Activated T-cell treated with anti-CD3 and anti-CD28 coated beads, Interleukin-2, amount 50 U/mL, for 48 hours (primary cell): Measurements from ENCODE around the gene FGD4.
"Not testable (repeated sequence)": the region's sequence is repeated elsewhere in the genome, so short reads cannot be mapped to it uniquely, and the experiment has no call there.

Source experiments
- DNase-seq, 2 experiments: peaks; one replicate each; pipeline ENCODE4 v3.0.0-alpha.2; 2020

Gene FGD4

DNA sequence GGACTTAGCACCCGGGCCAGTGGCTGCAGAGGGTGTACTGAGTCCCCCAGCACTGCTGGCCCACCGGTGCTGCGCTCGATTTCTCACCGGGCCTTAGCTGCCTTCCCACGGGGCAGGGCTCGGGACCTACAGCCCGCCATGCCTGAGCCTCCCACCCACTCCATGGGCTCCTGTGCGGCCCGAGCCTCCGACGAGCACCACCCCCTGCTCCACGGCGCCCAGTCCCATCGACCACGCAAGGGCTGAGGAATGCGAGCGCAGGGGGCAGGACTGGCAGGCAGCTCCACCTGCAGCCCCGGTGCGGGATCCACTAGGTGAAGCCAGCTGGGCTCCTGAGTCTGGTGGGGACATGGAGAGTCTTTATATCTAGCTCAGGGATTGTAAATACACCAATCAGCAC is 126.4 kb downstream of the FGD4 start:
- not testable (repeated sequence) for DNase-seq

GRCh38 chr12:32526343-32526742 is 127.0 kb downstream of the FGD4 start:
- DNase-seq, result not testable (repeated sequence)

GRCh38 chr12:32532422-32532821 is 133.1 kb downstream of the FGD4 start:
- DNase-seq, result no peak

DNA sequence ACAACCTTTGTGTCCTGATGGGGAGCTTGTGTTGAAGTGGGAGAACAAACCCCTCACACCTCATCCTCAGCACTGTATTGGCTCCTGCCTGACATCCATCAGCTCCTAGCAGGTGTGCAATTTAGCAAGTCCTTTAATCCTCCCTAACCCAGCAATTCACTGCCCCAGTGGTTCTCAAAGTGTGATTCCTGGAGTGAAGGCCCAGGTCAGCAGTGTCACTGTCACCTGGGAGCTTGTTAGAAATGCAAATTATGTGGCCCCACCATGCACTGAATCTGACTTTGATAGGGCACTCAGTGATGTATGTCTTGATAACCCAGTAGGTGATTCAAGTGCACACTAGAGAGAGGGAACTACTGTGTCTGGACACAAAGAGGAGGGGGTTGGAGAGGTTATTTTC is 133.6 kb downstream of the FGD4 start:
- DNase-seq, result no peak

DNA sequence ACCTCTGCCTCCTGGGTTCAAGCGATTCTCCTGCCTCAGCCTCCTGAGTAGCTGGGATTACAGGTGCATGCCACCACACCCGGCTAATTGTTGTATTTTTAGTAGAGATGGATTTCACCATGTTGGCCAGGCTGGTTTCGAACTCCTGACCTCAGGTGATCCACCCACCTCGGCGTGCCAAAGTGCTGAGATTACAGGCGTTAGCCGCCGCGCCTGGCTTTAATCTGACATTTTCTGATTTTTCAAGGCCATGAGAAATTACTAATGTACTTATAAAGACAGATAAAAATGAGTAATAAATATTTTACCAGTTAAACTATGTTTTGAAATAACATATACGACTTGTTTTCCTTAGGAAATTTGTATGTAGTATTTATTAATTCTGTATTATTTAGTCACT is 134.1 kb downstream of the FGD4 start:
- DNase-seq, result not testable (repeated sequence)

DNA sequence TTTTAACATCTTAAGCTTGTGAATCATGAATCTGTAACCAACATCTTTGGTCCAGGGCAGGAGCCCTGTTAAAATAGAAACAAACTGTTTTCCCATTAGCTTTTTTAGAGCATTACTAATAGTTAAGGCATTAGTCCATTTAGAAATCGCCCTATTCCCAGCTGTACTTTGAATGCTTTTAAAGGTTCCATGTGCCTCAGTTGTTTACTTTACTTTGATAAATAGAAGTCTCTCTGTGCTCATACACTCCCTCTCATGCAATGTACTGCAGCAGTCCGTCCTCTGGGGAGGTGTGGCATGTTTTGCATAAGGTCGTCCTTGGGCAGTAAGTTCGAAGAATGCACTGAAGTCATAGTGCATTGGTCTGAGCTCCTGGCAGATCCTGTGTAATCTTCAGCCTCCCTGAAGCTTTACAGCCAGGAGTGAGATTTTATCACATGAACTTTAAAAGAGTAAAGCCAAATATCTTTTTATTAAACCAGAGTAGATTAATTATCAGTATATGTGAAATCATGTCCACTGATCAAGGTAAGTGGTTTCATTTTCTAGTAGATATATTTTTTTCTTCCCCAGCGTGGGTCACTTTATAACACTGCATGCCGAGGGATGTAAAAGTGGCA is 134.7 kb downstream of the FGD4 start:
- no peak for DNase-seq

- DNase-seq, result no peak
Observed at GRCh38 chr12:32534698-32535097, 135.3 kb downstream of the FGD4 start.

GRCh38 chr12:32535288-32535999 is 136.1 kb downstream of the FGD4 start:
- DNase-seq, result no peak

DNA sequence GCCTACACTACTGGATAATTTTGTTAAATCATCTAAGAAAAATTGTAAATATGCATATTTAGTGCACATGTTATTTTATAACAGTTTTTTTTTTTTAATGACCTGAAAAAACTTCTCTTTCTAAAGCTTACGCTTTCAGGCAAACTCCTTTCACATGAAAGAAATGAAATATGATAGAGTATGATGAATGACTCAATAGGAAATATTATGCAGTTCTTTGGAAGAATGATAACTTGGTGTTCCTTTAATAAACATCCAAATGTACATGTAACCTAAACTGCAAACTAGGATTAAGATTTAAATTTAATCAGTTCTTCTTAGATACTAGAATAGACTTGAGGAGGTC is 136.6 kb downstream of the FGD4 start:
- DNase-seq, result no peak

- no peak for DNase-seq
Observed at GRCh38 chr12:32541754-32542374, 142.5 kb downstream of the FGD4 start.

GRCh38 chr12:32542428-32543229 is 143.3 kb downstream of the FGD4 start:
- no peak for DNase-seq

DNA sequence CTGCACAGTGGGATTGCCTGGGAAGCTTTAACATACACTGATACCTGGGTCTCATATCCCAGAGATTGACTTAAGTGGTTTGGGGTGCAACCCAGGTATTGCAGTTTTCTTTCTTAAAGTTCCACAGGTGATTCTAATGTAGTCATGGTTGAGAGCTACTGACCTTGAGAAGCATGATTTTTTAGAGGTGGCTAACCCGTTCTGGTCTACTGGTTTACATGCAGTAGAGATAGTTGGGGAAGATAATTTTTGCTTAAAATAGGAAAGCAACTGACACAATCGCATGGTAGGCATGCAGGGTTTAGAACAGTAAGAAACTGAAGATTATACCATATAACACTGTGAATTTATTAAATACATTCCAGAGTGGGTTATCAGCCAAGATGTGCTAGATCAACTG is 145.5 kb downstream of the FGD4 start:
- no peak for DNase-seq

DNA sequence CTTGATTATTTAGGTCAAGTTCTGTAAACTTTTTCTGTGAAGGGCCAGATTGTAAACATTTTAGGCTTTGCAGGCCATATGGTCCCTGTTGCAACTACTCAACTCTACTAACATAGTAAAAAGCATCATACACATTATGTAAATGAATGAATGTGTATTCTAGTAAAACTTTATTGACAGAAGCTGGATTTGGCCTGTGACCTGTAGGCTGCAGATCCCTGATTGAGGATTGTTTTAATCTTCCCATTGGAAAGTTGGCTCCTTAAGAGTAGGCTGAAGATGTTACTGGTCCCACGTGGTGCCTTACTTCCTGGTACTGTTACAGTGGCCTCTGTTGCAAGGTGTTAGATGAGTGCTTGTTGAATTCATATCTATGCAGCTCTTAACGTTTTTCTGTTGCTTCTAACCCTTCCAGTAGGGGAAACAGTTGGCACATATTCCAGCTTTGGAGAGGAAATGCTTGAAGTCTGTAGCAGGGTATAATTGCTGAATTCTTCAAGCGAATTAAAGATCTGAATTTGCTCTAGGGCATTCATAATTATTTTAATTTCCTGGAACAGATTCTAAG is 146.1 kb downstream of the FGD4 start:
- DNase-seq, result no peak

DNA sequence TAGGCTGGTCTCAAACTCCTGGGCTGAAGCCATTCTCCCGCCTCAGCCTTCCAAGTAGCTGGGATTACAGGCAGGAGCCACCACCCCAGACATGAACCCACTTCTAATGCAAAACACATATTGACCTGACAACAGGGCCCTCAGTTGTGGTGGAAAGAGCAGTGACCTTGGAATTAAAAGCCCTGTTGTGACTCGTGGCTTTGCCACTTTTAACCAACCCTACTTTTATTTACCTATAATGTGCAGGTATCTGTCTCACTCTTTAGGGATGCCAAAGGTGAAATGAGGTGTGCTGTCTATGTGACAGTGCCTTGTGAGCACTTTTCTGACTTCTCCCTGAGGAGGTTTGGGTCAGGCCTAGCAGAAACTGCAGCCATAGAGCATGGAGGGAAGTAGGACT is 146.9 kb downstream of the FGD4 start:
- DNase-seq, result no peak

GRCh38 chr12:32548691-32549281 is 149.4 kb downstream of the FGD4 start:
- no peak for DNase-seq

- no peak for DNase-seq
Observed at GRCh38 chr12:32549675-32550079, 150.3 kb downstream of the FGD4 start.

- DNase-seq, result no peak
Observed at GRCh38 chr12:32551058-32551457, 151.7 kb downstream of the FGD4 start.

- DNase-seq, result no peak
Observed at GRCh38 chr12:32558903-32559302, 159.5 kb downstream of the FGD4 start.

DNA sequence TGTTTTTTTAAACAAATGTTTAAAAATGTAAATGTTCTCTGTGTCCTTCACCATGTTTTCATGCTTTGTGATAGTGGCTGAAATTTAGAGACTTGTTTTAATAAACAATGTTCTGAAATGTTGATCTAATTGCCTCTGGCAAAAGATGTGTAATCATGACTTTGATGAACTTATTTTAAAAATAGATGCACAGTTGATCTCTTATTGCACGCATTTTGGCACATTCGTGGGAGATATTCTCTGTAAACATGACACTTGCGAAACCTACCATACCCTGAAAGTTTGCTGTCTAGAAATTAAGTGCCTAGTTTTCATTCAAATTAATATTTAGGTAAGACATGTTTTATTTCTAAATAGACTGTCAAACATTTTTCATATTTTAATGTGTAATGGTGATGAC is 160.1 kb downstream of the FGD4 start:
- DNase-seq, result no peak

DNA sequence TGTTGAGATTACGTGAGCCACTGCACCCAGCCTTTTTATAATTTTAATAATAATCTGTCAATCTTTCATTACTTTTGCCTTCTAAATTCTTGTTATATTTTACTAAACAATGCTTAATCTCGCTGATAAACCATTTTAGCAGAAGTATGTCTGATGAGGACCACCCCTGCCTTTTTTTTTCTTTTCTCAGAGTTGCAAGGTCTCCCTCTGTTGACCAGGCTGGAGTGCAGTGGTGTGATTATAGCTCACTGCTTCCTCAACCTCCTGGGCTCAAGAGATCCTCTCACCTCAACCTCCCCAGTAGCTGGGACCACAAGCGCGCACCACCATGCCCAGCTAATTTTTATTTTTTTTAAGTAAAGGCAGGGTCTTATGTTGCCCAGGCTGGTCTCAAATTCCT is 161.2 kb downstream of the FGD4 start:
- DNase-seq, result no peak

DNA sequence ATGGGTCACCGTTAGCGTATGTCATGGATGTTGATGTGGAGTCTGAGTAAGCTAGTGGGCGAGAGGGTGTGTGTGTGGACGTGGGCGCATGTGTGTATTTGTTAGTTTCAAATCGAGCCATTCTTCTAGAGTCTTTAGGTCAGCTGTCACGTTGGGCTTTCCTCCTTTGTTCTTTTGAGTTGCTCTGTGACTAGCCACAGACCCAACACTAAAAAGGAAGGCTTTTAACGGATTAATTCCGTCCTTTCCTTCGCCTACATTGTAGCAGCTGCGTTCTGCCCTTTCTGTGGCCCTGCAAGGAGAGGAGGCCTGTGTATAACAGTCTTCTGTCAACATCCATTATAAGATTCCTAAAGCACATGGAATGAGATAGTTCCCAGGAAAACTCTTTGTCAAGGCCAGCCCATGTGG is 162.6 kb downstream of the FGD4 start:
- DNase-seq, result no peak

- DNase-seq, result not testable (repeated sequence)
Observed at GRCh38 chr12:32562413-32562812, 163.1 kb downstream of the FGD4 start.
